SU-DHL-6 (cell line): ENCODE data around the gene TRAF4.

Source experiments
- EZH2phosphoT487 ChIP-seq: fragments of 200-600 bp; sonication (generic), shearing (Covaris generic); conservative IDR thresholded peaks from 2 replicates; pipeline ENCODE4 v1.6.1; 2018; ENCODE audit warnings: mild to moderate bottlenecking, antibody characterized with exemption, low read length, moderate library complexity, mixed read lengths
- TF ChIP-seq, protein P1 (sequence below): fragments of 200-600 bp; sonication (generic); IDR thresholded peaks from one replicate; pipeline ENCODE4 v1.5.1; 2017; ENCODE audit warnings: antibody characterized with exemption, mild to moderate bottlenecking, low read length, moderate library complexity; ENCODE audit not compliant: insufficient read depth, poor library complexity, severe bottlenecking

DNA sequence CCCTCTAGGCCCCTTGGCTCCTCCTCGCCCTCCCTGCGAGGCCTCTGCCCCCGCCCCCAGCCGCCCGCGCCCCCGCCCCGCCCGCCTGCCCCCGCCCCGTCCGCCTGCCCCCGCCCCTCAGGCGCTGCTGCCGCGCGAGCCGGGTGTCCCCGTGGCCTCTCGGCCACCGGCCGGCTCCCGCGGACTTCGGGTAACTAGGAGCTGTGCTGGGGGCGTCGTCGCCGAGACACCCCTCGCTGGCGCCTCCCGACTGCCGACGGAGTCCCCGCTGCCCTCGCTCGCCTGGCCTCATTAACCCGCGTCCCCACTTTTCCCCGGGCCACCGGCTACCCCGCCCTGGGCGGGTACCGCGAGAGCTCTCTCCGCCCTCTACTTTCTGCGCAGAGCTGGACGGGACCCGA lies 17.6 kb upstream of the TRAF4 start, which contains the start of gene TLCD1:
- TF ChIP-seq, protein P1, sequence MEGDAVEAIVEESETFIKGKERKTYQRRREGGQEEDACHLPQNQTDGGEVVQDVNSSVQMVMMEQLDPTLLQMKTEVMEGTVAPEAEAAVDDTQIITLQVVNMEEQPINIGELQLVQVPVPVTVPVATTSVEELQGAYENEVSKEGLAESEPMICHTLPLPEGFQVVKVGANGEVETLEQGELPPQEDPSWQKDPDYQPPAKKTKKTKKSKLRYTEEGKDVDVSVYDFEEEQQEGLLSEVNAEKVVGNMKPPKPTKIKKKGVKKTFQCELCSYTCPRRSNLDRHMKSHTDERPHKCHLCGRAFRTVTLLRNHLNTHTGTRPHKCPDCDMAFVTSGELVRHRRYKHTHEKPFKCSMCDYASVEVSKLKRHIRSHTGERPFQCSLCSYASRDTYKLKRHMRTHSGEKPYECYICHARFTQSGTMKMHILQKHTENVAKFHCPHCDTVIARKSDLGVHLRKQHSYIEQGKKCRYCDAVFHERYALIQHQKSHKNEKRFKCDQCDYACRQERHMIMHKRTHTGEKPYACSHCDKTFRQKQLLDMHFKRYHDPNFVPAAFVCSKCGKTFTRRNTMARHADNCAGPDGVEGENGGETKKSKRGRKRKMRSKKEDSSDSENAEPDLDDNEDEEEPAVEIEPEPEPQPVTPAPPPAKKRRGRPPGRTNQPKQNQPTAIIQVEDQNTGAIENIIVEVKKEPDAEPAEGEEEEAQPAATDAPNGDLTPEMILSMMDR = no peak
- no peak for TF ChIP-seq EZH2phosphoT487
